ACC112 (cell line): ENCODE results near the gene COPB2.

Source experiments
- H2AFZ ChIP-seq: fragments of 200-600 bp; sonication (generic); one replicate; pipeline ENCODE4 v1.6.0; 2017; ENCODE audit warnings: antibody characterized with exemption, low read length; ENCODE audit not compliant: unreplicated experiment
- H3K27ac ChIP-seq: fragments of 200-600 bp; sonication (generic); 2 replicates; pipeline ENCODE4 v1.5.1; 2014; ENCODE audit warnings: low read depth, mild to moderate bottlenecking, antibody characterized with exemption, low read length, moderate library complexity
- H3K27me3 ChIP-seq: fragments of 200-600 bp; sonication (generic); 2 replicates; pipeline ENCODE4 v1.6.1; 2014; ENCODE audit warnings: mild to moderate bottlenecking, antibody characterized with exemption, low read length, moderate library complexity, mixed read lengths; ENCODE audit not compliant: insufficient read depth
- H3K36me3 ChIP-seq: fragments of 200-600 bp; sonication (generic); 2 replicates; pipeline ENCODE4 v1.6.1; 2016; ENCODE audit warnings: mild to moderate bottlenecking, antibody characterized with exemption, low read length, moderate library complexity, mixed read lengths; ENCODE audit not compliant: insufficient read depth
- H3K4me1 ChIP-seq: fragments of 200-600 bp; sonication (generic); one replicate; pipeline ENCODE4 v1.6.1; 2016; ENCODE audit warnings: low read length, mixed read lengths; ENCODE audit not compliant: insufficient read depth, unreplicated experiment, control insufficient read depth
- H3K4me3 ChIP-seq: fragments of 200-600 bp; sonication (generic); 2 replicates; pipeline ENCODE4 v1.5.1; 2014; ENCODE audit warnings: mild to moderate bottlenecking, low read depth, low read length
- H3K79me2 ChIP-seq: fragments of 200-600 bp; sonication (generic); one replicate; pipeline ENCODE4 v1.6.0; 2016; ENCODE audit warnings: low read length; ENCODE audit not compliant: control insufficient read depth, unreplicated experiment, insufficient read depth

COPB2 gene

GRCh38 chr3:139378587-139379241 is 10.7 kb downstream of the COPB2 start:
- Histone ChIP-seq H3K4me1 (peaks cover under 1% of the 10 kb centered on the region), H3K4me3 (no peak overlapping the region), H2AFZ (no peak overlapping the region), H3K27me3 (no peaks in the 10 kb centered on the region), H3K36me3 (peaks cover 69% of the 10 kb centered on the region), H3K79me2 (peaks cover 60% of the 10 kb centered on the region), H3K27ac (no peak overlapping the region)

GRCh38 chr3:139377378-139377777 is 12.1 kb downstream of the COPB2 start:
- Histone ChIP-seq H3K27ac (no peak overlapping the region), H3K27me3 (no peaks in the 10 kb centered on the region), H3K4me3 (no peak overlapping the region), H2AFZ (no peak overlapping the region), H3K79me2 (peaks cover 47% of the 10 kb centered on the region), H3K4me1 (no peaks in the 10 kb centered on the region), H3K36me3 (peaks cover 71% of the 10 kb centered on the region)

GRCh38 chr3:139374099-139374498 is 15.3 kb downstream of the COPB2 start:
- peaks cover 81% of the 10 kb centered on the region for H3K36me3 ChIP-seq
- H3K4me1 ChIP-seq: no peaks in the 10 kb centered on the region
- H3K79me2 ChIP-seq: peaks cover 21% of the 10 kb centered on the region
- H3K27ac ChIP-seq: no peak overlapping the region
- no peaks in the 10 kb centered on the region for H3K27me3 ChIP-seq
- H2AFZ ChIP-seq: no peak overlapping the region
- H3K4me3 ChIP-seq: no peak overlapping the region

GRCh38 chr3:139364549-139364948 is 24.9 kb downstream of the COPB2 start:
- H2AFZ ChIP-seq: no peak overlapping the region
- no peaks in the 10 kb centered on the region for H3K27me3 ChIP-seq
- no peak overlapping the region for H3K4me3 ChIP-seq
- H3K36me3 ChIP-seq: peaks cover 79% of the 10 kb centered on the region
- no peak overlapping the region for H3K27ac ChIP-seq
- H3K79me2 ChIP-seq: peaks cover 17% of the 10 kb centered on the region
- H3K4me1 ChIP-seq: no peaks in the 10 kb centered on the region

GRCh38 chr3:139361276-139361675 is 28.2 kb downstream of the COPB2 start:
- peaks cover 17% of the 10 kb centered on the region for H3K79me2 ChIP-seq
- H3K4me1 ChIP-seq: no peaks in the 10 kb centered on the region
- no peak overlapping the region for H3K27ac ChIP-seq
- H3K36me3 ChIP-seq: peaks cover 78% of the 10 kb centered on the region
- no peaks in the 10 kb centered on the region for H3K27me3 ChIP-seq
- H2AFZ ChIP-seq: no peak overlapping the region
- no peak overlapping the region for H3K4me3 ChIP-seq

GRCh38 chr3:139358841-139359562 is 30.4 kb downstream of the COPB2 start:
- Histone ChIP-seq H3K36me3 (peaks cover 79% of the 10 kb centered on the region), H3K4me1 (no peaks in the 10 kb centered on the region), H2AFZ (no peak overlapping the region), H3K27me3 (no peaks in the 10 kb centered on the region), H3K79me2 (peaks cover 3% of the 10 kb centered on the region), H3K27ac (no peak overlapping the region), H3K4me3 (no peak overlapping the region)

- H3K4me1 ChIP-seq: no peaks in the 10 kb centered on the region
- H3K4me3 ChIP-seq: no peak overlapping the region
- H3K36me3 ChIP-seq: peaks cover 84% of the 10 kb centered on the region
- no peaks in the 10 kb centered on the region for H3K27me3 ChIP-seq
- no peak overlapping the region for H2AFZ ChIP-seq
- H3K79me2 ChIP-seq: no peaks in the 10 kb centered on the region
- H3K27ac ChIP-seq: no peak overlapping the region
Measured at GRCh38 chr3:139357899-139358298, 31.5 kb downstream of the COPB2 start.

GRCh38 chr3:139355891-139356290 is 33.6 kb downstream of the COPB2 start:
- no peak overlapping the region for H3K4me3 ChIP-seq
- H3K27me3 ChIP-seq: no peaks in the 10 kb centered on the region
- no peak overlapping the region for H2AFZ ChIP-seq
- H3K36me3 ChIP-seq: peaks cover 75% of the 10 kb centered on the region
- no peaks in the 10 kb centered on the region for H3K4me1 ChIP-seq
- H3K79me2 ChIP-seq: no peaks in the 10 kb centered on the region
- H3K27ac ChIP-seq: no peak overlapping the region

GRCh38 chr3:139355476-139355875 is 34.0 kb downstream of the COPB2 start:
- Histone ChIP-seq H3K4me1 (no peaks in the 10 kb centered on the region), H3K79me2 (no peaks in the 10 kb centered on the region), H2AFZ (no peak overlapping the region), H3K36me3 (peaks cover 74% of the 10 kb centered on the region), H3K27ac (peak overlapping the region; percentile 49), H3K4me3 (no peak overlapping the region), H3K27me3 (no peaks in the 10 kb centered on the region)

- peaks cover 73% of the 10 kb centered on the region for H3K36me3 ChIP-seq
- H3K4me1 ChIP-seq: no peaks in the 10 kb centered on the region
- H3K79me2 ChIP-seq: no peaks in the 10 kb centered on the region
- no peak overlapping the region for H3K27ac ChIP-seq
- no peaks in the 10 kb centered on the region for H3K27me3 ChIP-seq
- H2AFZ ChIP-seq: no peak overlapping the region
- H3K4me3 ChIP-seq: no peak overlapping the region
Measured at GRCh38 chr3:139354661-139355060, 34.8 kb downstream of the COPB2 start.

- no peak overlapping the region for H2AFZ ChIP-seq
- no peaks in the 10 kb centered on the region for H3K4me1 ChIP-seq
- no peak overlapping the region for H3K4me3 ChIP-seq
- H3K27ac ChIP-seq: no peak overlapping the region
- no peaks in the 10 kb centered on the region for H3K27me3 ChIP-seq
- no peaks in the 10 kb centered on the region for H3K79me2 ChIP-seq
- H3K36me3 ChIP-seq: peaks cover 72% of the 10 kb centered on the region
Measured at GRCh38 chr3:139353920-139354556, 35.4 kb downstream of the COPB2 start.
